Endodermal cell (in vitro differentiated cells): ENCODE measurements around the gene PLVAP. TPM values are rescaled to one million over a fixed set of nuclear protein-coding genes. Genes with fewer than 3 reads are reported as not detected.

ENCODE experiments used
- DNase-seq: peaks from one replicate; pipeline ENCODE4 v3.0.0-alpha.2; 2017
- H3K27ac ChIP-seq: 2 replicates; pipeline ENCODE4 v1.5.1; 2013; ENCODE audit warnings: mild to moderate bottlenecking, low read depth, low read length, moderate library complexity
- H3K27me3 ChIP-seq: 2 replicates; pipeline ENCODE4 v1.6.1; 2013; ENCODE audit warnings: mild to moderate bottlenecking, low read length, moderate library complexity; ENCODE audit not compliant: insufficient read depth, control insufficient read depth, poor library complexity, severe bottlenecking
- H3K36me3 ChIP-seq: 2 replicates; pipeline ENCODE4 v1.7.0; 2013; ENCODE audit warnings: mild to moderate bottlenecking, low read length, moderate library complexity; ENCODE audit not compliant: control insufficient read depth, insufficient read depth
- H3K4me1 ChIP-seq: one replicate; pipeline ENCODE4 v1.7.0; 2013; ENCODE audit warnings: low read length; ENCODE audit not compliant: control insufficient read depth, insufficient read depth
- H3K4me3 ChIP-seq: 2 replicates; pipeline ENCODE4 v1.5.1; 2013; ENCODE audit warnings: mild to moderate bottlenecking, low read length, moderate library complexity
- H3K9ac ChIP-seq: 2 replicates; pipeline ENCODE4 v1.6.1; 2013; ENCODE audit warnings: mild to moderate bottlenecking, low read length, moderate library complexity; ENCODE audit not compliant: poor library complexity, severe bottlenecking; ENCODE audit errors: extremely low read depth
- H3K9me3 ChIP-seq: 2 replicates; pipeline ENCODE4 v1.6.1; 2013; ENCODE audit warnings: mild to moderate bottlenecking, low read length, moderate library complexity; ENCODE audit not compliant: control insufficient read depth
- H3K27ac Mint-ChIP-seq: 2 replicates; pipeline ENCODE4 v1.8.0; 2020; ENCODE audit warnings: mixed read lengths
- H3K27me3 Mint-ChIP-seq: 2 replicates; pipeline ENCODE4 v1.8.0; 2021; ENCODE audit warnings: mild to moderate bottlenecking, mixed read lengths; ENCODE audit not compliant: insufficient read depth
- H3K36me3 Mint-ChIP-seq: 2 replicates; pipeline ENCODE4 v1.8.0; 2020; ENCODE audit warnings: low read depth, mixed read lengths
- H3K4me1 Mint-ChIP-seq: 2 replicates; pipeline ENCODE4 v1.8.0; 2020; ENCODE audit warnings: mixed read lengths
- H3K4me3 Mint-ChIP-seq: 2 replicates; pipeline ENCODE4 v1.8.0; 2020; ENCODE audit warnings: mild to moderate bottlenecking, moderate library complexity, mixed read lengths
- H3K9me3 Mint-ChIP-seq: 2 replicates; pipeline ENCODE4 v1.8.0; 2020; ENCODE audit warnings: mild to moderate bottlenecking, mixed read lengths
- WGBS, 2 experiments: methylation state at CpG; one replicate each; pipeline versions ENCODE4 v1.1.5 to v1.1.7; 2013; ENCODE audit warnings: missing lambda C conversion rate in 2 of 2, mixed read lengths in 1 of 2; ENCODE audit not compliant: insufficient coverage in 1 of 2, insufficient read length in 1 of 2; 5-methylcytosine and 5-hydroxymethylcytosine counted together
- total RNA-seq, 2 donors: library from RNA; stranded (reverse); fragmentation: NEBNext Ultra II Directional in 1 of 2; extraction: Animal tissue kit (Norgen Biotek cat#: 25700) in 1 of 2; gene quantifications; 2 replicates in 1 of 2; 3 replicates in 1 of 2; pipeline ENCODE4 v1.2.1, GENCODE V29; 2021
- TF ChIP-seq, protein P1 (sequence below): fragments of 200-600 bp; sonication (generic); conservative IDR thresholded peaks from 2 replicates; pipeline ENCODE4 v1.5.0; 2021; ENCODE audit warnings: antibody characterized with exemption, mild to moderate bottlenecking

The PLVAP gene
- total RNA-seq, 2 donors from 2014 or later: 0.44 TPM; not detected in 1

DNA sequence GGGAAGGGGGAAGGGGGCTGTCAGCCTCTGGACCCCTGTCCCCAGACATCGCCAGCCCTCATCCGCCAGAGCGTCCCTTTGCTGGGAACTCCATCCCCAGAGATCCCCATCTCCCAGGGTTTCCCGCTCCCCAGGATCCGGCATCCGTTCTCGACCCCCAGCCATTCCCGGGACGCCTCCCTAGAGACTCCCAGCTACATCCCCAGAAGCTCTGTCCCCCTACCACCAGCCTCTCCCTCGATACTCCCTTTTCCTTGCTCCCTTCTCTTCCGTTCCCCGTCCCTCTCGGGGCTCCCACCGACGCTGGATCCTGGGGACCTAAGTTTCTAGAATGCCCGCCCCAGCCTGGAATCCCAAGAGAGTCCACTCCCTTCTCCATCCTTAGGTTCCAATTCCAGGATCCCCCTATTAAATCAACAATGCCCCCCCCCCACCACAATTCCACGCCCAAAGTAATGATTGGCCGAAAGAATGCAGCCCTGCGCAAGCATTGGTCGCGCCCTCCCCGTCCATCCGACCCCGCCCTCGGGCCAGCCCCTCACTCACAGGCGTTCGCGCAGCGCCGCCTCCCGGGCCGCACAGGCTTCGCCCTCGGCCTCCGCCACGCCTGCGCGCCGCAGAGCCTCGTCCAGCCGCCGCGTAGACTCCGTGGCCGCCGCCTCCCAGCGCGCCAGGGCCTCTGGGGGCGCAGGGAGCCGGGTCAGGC lies 13.7 kb upstream of the PLVAP start:
- Mint-ChIP-seq H3K9me3 (peaks cover 10% of the 10 kb centered on the region), H3K27ac (peak overlapping the region; percentile 81), H3K36me3 (no peaks in the 10 kb centered on the region), H3K4me3 (peak overlapping the region; percentile 73), H3K4me1 (peaks cover 3% of the 10 kb centered on the region), H3K27me3 (peaks cover 23% of the 10 kb centered on the region)
- Histone ChIP-seq H3K27ac (no peak overlapping the region), H3K27me3 (no peaks in the 10 kb centered on the region), H3K9ac (peak overlapping the region; percentile 22), H3K9me3 (peaks cover 13% of the 10 kb centered on the region), H3K4me3 (peak overlapping the region; percentile 79), H3K36me3 (no peaks in the 10 kb centered on the region), H3K4me1 (no peaks in the 10 kb centered on the region)
- TF ChIP-seq, protein P1, sequence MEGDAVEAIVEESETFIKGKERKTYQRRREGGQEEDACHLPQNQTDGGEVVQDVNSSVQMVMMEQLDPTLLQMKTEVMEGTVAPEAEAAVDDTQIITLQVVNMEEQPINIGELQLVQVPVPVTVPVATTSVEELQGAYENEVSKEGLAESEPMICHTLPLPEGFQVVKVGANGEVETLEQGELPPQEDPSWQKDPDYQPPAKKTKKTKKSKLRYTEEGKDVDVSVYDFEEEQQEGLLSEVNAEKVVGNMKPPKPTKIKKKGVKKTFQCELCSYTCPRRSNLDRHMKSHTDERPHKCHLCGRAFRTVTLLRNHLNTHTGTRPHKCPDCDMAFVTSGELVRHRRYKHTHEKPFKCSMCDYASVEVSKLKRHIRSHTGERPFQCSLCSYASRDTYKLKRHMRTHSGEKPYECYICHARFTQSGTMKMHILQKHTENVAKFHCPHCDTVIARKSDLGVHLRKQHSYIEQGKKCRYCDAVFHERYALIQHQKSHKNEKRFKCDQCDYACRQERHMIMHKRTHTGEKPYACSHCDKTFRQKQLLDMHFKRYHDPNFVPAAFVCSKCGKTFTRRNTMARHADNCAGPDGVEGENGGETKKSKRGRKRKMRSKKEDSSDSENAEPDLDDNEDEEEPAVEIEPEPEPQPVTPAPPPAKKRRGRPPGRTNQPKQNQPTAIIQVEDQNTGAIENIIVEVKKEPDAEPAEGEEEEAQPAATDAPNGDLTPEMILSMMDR: peak; percentile 83
- WGBS, 2 experiments: 0 to 1% methylated on average over 25 to 50 of the region's 50 CpGs
- peak; percentile 98 for DNase-seq

- TF ChIP-seq, protein P1: peak; percentile 54
- H3K27me3 ChIP-seq: no peaks in the 10 kb centered on the region
- no peak overlapping the region for H3K27ac Mint-ChIP-seq
- peaks cover 13% of the 10 kb centered on the region for H3K9me3 ChIP-seq
- no peaks in the 10 kb centered on the region for H3K36me3 ChIP-seq
- H3K27me3 Mint-ChIP-seq: peaks cover 23% of the 10 kb centered on the region
- DNase-seq: peak; percentile 64
- peak overlapping the region; percentile 79 for H3K4me3 ChIP-seq
- H3K4me1 ChIP-seq: no peaks in the 10 kb centered on the region
- H3K4me3 Mint-ChIP-seq: peak overlapping the region; percentile 73
- H3K36me3 Mint-ChIP-seq: no peaks in the 10 kb centered on the region
- peaks cover 10% of the 10 kb centered on the region for H3K9me3 Mint-ChIP-seq
- WGBS, 2 experiments: 8 to 35% methylated on average over 7 to 37 of the region's 37 CpGs
- H3K4me1 Mint-ChIP-seq: peaks cover 3% of the 10 kb centered on the region
- no peak overlapping the region for H3K27ac ChIP-seq
- no peak overlapping the region for H3K9ac ChIP-seq
Measured at GRCh38 chr19:17389957-17390664, 13.0 kb upstream of the PLVAP start.

GRCh38 chr19:17389288-17389687 lies 12.1 kb upstream of the PLVAP start:
- H3K4me3 Mint-ChIP-seq: no peak overlapping the region

More at GRCh38 chr19:17389288-17389687, 12.1 kb upstream of the PLVAP start:
- H3K27me3 Mint-ChIP-seq: peaks cover 23% of the 10 kb centered on the region
- TF ChIP-seq, protein P1: no peak
- Histone ChIP-seq H3K27me3 (no peaks in the 10 kb centered on the region), H3K36me3 (no peaks in the 10 kb centered on the region), H3K27ac (no peak overlapping the region), H3K4me3 (no peak overlapping the region), H3K4me1 (no peaks in the 10 kb centered on the region), H3K9ac (no peak overlapping the region), H3K9me3 (peaks cover 13% of the 10 kb centered on the region)
- H3K36me3 Mint-ChIP-seq: no peaks in the 10 kb centered on the region
- 77% methylated on average over 1 of the region's 1 CpG; no CpG with 5 or more reads in 1 of the 2 experiments for WGBS, 2 experiments
- no peak overlapping the region for H3K27ac Mint-ChIP-seq
- peaks cover 10% of the 10 kb centered on the region for H3K9me3 Mint-ChIP-seq
- H3K4me1 Mint-ChIP-seq: peaks cover 3% of the 10 kb centered on the region
- DNase-seq: no peak
